Stimulated activated CD4-positive, alpha-beta T cell treated with anti-CD3 and anti-CD28 coated beads, Interleukin-1b, Interleukin-23, amount 100 ng/mL, for 4 hours (primary cell): ENCODE data around the gene KHK.

Source experiments
- DNase-seq, 2 donors: peaks; one replicate each; pipeline ENCODE4 v3.0.0-alpha.2; 2020; ENCODE audit warnings: low read depth in 2 of 2

KHK gene

GRCh38 chr2:27081984-27082772 is 4.4 kb upstream of the KHK start:
- DNase-seq, result no peak

DNA sequence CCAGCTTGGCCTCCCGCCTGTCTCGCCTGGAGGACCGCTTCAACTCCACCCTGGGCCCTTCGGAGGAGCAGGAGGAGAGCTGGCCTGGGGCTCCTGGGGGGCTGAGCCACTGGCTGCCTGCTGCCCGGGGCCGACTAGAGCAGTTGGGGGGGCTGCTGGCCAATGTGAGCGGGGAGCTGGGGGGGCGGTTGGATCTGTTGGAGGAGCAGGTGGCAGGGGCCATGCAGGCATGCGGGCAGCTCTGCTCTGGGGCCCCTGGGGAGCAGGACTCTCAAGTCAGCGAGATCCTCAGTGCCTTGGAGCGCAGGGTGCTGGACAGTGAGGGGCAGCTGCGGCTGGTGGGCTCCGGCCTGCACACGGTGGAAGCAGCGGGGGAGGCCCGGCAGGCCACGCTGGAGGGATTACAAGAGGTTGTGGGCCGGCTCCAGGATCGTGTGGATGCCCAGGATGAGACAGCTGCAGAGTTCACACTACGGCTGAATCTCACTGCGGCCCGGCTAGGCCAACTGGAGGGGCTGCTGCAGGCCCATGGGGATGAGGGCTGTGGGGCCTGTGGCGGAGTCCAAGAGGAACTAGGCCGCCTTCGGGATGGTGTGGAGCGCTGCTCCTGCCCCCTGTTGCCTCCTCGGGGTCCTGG is 3.7 kb upstream of the KHK start:
- no peak for DNase-seq

DNA sequence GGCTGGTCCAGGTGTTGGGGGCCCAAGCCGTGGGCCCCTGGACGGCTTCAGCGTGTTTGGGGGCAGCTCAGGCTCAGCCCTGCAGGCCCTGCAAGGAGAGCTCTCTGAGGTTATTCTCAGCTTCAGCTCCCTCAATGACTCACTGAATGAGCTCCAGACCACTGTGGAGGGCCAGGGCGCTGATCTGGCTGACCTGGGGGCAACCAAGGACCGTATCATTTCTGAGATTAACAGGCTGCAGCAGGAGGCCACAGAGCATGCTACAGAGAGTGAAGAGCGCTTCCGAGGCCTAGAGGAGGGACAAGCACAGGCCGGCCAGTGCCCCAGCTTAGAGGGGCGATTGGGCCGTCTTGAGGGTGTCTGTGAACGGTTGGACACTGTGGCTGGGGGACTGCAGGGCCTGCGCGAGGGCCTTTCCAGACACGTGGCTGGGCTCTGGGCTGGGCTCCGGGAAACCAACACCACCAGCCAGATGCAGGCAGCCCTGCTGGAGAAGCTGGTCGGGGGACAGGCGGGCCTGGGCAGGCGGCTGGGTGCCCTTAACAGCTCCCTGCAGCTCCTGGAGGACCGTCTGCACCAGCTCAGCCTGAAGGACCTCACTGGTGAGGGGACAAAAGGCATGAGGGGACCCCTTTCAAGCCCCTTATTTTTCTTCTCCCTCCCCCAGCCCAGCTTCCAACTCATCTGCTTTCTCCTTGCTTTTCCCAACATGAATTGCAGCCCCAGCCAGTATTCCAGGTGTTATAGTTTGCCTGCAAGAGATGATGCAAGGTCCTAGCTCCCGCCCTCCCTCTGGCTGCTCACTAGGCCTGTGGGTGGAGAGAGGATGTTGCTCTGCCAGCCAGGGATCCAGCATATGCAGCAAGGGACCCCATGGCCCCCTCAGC is 2.9 kb upstream of the KHK start:
- DNase-seq, result no peak

- no peak for DNase-seq
These were observed 2.1 kb upstream of the KHK start for GRCh38 chr2:27084297-27085061.

DNA sequence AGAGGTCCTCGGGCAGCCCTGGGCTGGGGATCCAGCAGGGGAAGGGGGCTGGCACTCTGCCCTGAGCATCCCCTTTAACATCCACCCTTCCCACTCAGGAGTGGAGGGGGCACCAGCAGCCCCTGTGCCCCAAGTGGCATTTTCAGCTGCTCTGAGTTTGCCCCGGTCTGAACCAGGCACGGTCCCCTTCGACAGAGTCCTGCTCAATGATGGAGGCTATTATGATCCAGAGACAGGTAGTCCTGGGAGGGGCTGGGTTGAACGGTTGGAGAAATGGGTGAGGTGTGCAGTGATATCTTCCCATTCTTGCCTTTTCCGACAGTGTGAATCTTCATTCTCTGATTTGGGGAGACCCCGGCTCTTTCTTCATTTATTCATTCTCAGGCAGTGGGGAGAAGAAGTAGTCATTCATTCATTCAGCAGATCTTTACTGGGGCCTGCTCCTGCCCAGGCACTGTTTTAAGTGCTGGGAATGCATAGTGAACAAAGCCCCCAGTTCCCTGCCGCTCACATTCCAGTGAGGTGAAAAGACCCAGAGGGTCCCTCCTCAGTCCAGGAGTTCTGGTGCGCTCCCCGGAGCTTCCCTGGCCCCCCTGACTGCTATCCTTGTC is 1.4 kb upstream of the KHK start:
- no peak for DNase-seq

- peak in 1 of 2 donors; percentile 36 for DNase-seq
These were observed 891 bp upstream of the KHK start for GRCh38 chr2:27085673-27086089.

DNA sequence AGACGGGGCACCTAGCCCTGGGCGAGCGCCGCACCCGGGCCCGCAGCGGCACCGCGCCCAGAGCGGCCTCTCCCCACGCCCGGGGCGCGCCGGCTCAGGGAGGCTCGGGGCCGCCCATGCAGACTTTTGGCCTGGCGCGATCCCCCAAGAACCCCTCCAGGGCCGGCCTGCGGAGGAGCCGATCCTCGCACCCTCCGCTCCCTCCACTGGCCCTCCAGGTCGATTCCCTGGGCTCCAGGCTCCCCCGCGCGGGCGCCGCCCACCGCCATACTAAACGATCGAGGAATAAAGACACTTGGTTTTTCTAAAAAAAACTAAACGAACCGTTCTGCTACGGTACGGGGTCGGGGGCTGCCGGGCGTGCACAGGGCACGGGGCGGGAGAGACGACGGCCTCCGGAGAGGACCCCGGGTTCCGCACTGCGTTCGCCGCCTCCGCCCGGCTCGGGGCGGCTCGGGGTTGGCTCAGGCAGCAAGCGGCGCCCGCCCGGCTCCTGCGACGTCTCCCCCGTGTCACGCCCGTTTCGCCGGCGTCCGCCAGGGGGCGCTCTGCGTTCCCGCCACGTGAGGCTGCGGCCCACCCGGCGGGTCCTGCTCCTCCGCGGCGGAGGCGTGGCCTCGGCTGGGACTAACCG is 365 bp upstream of the KHK start:
- DNase-seq, result peak; percentile 98 to 99

DNA sequence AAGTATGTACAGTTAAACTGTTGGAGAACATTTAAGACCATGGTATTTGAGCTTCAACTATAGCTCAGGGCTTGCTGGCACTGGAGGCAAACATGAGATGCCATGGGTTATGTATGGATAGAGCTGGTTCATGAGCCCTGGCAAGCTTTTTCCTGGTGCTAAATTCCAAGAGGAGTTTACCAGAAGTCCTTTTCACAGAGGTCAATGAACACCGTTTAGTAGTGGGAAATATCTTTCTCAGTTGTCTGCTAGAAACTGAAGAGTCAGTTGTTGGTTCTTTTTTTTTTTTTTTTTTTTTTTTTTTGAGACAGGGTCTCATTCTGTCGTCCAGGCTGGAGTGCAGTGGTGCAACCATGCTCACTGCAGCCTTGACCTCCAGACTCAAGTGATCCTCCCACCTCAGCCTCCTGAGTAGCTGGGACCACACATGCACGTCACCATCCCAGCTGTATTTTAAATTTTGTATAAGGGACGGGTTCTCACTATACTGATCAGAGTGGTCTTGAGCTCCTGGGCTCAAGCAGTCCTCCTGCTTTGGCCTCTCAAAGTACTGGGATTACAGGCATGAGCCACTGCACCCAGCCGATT is 1.3 kb downstream of the KHK start:
- DNase-seq, result no peak

GRCh38 chr2:27088634-27089033 is 2.1 kb downstream of the KHK start:
- no peak for DNase-seq

GRCh38 chr2:27089111-27089954 is 2.8 kb downstream of the KHK start:
- DNase-seq, result no peak

DNA sequence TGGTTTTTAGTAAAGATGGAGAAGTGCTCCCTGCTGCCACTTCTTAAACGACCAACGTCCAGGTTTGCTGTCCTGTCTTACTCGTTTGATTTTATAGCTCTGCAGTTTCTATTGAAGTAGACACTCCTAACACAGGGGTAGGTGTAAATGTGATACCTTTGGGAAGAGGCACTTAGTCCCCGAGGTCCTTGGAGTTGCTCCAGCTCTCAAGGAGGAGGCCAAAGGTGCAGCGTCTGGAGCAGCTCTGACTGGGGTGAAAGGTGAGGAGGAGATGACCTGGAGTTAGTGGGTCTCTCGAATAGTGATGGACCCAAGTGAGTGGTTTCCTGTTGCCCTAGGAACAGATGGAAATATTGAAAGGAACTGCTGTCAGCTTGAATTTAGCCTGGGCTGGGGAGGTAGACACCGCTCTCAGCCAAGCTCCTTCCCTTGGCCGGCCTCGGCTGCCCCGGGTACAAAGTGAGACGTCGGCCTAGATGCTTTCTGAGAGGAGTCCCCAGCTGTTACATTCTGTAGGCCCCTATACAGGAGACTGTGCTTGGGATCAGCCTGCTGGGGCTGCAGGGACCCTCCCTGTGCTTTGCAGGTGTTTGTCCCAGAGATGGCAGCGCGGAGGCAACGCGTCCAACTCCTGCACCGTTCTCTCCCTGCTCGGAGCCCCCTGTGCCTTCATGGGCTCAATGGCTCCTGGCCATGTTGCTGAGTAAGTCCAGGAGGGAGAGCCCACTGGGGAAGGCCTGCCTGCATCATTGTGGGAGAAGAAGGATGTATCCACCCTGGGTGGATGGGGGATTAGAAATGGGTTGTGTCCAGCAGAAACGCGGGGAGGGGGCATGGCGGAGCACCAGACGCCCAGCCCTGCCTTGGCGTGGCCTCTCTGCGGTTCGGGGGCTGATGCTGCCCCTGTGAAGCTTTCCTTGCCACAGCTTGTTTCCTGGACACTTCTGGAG is 5.4 kb downstream of the KHK start:
- DNase-seq, result no peak

GRCh38 chr2:27092696-27093429 is 6.3 kb downstream of the KHK start:
- DNase-seq, result no peak

GRCh38 chr2:27093430-27094352 is 7.1 kb downstream of the KHK start:
- DNase-seq, result no peak

DNA sequence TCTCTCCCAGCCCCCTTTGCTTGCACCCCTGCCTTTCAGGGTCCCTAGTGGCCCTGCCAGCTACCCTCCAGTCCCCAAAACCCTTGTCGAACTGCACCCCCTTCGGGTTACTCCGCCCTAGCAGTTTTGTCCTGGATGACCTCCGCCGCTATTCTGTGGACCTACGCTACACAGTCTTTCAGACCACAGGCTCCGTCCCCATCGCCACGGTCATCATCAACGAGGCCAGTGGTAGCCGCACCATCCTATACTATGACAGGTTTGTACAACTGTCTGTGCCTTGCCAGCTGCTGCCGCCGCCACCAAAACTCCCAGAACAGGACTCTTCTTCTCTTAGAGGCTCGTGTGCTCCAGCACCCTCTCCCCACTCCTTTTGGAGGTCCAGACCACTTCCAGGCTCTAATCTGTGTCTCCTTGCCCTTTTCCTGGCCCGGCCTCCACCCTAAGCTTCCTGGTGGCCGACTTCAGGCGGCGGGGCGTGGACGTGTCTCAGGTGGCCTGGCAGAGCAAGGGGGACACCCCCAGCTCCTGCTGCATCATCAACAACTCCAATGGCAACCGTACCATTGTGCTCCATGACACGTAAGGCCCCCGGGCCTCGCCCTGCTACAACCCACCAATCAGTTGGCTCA is 7.9 kb downstream of the KHK start:
- DNase-seq, result no peak

GRCh38 chr2:27095427-27095744 is 8.8 kb downstream of the KHK start:
- DNase-seq, result no peak
